IMR-90 (cell line): ENCODE data around the gene PTP4A2. TPM values are rescaled to one million over a fixed set of nuclear protein-coding genes. Genes with fewer than 3 reads are reported as not detected.

Source experiments
- ATAC-seq: fragments of 200-7000 bp; cut with Tn5 transposase; 2 replicates; pipeline ENCODE4 v1.9.1; 2020; ENCODE audit warnings: low read depth, mild to moderate bottlenecking, moderate library complexity
- BruUV-seq: library from RNA; stranded (reverse); fragments of 400-500 nt; replicated peaks from 2 replicates; lab custom pipeline; 2021; lab: Mats Ljungman, UMichigan
- CTCF ChIA-PET: fragments of 300-600 bp; formaldehyde crosslinking; extraction: SDS; loops from one replicate; lab custom pipeline; 2021; ENCODE audit warnings: antibody characterized with exemption; lab: Yijun Ruan, JAX
- POLR2A ChIA-PET: fragments of 300-600 bp; sonication (Branson Sonifier 250); formaldehyde crosslinking; loops from one replicate; lab custom pipeline; 2022; ENCODE audit warnings: antibody characterized with exemption; ENCODE audit not compliant: unreplicated experiment; lab: Charles Lee
- DNase-seq: peaks from one replicate; pipeline ENCODE4 v3.0.0; 2013
- H2AFZ ChIP-seq: replicated peaks from 2 replicates; pipeline ENCODE3; 2013; ENCODE audit warnings: low read length, mild to moderate bottlenecking; ENCODE audit not compliant: poor library complexity
- H2AK5ac ChIP-seq: 2 replicates; pipeline ENCODE4 v1.6.1; 2013; ENCODE audit warnings: low read depth, low read length, inconsistent platforms
- H2AK9ac ChIP-seq: replicated peaks from 2 replicates; pipeline ENCODE3; 2013; ENCODE audit warnings: mild to moderate bottlenecking, low read depth, low read length, moderate library complexity; ENCODE audit not compliant: poor library complexity
- H2BK120ac ChIP-seq: 2 replicates; pipeline ENCODE4 v1.6.1; 2013; ENCODE audit warnings: low read depth, low read length, inconsistent platforms
- H2BK15ac ChIP-seq: 3 replicates; pipeline ENCODE4 v1.6.1; 2013; ENCODE audit warnings: low read depth, low read length, inconsistent platforms
- H2BK20ac ChIP-seq: 2 replicates; pipeline ENCODE4 v1.6.1; 2013; ENCODE audit warnings: low read depth, mild to moderate bottlenecking, inconsistent platforms, low read length, moderate library complexity
- H2BK5ac ChIP-seq: 2 replicates; pipeline ENCODE4 v1.6.1; 2013; ENCODE audit warnings: mild to moderate bottlenecking, low read depth, low read length, inconsistent platforms; ENCODE audit not compliant: poor library complexity, severe bottlenecking
- H3K14ac ChIP-seq: replicated peaks from 2 replicates; pipeline ENCODE4 v1.6.1; 2013; ENCODE audit warnings: low read depth, low read length, inconsistent platforms
- H3K18ac ChIP-seq: 2 replicates; pipeline ENCODE4 v1.6.1; 2013; ENCODE audit warnings: low read depth, low read length, control low read depth
- H3K23ac ChIP-seq: 2 replicates; pipeline ENCODE4 v1.6.1; 2013; ENCODE audit warnings: low read depth, low read length, inconsistent platforms
- H3K27ac ChIP-seq: 2 replicates; pipeline ENCODE4 v1.5.1; 2013; ENCODE audit warnings: mild to moderate bottlenecking, control low read depth, low read length; ENCODE audit not compliant: insufficient read depth
- H3K27me3 ChIP-seq: 2 replicates; pipeline ENCODE4 v1.6.1; 2013; ENCODE audit warnings: low read length; ENCODE audit not compliant: control insufficient read depth, insufficient read depth
- H3K36me3 ChIP-seq: 2 replicates; pipeline ENCODE4 v1.6.1; 2013; ENCODE audit warnings: low read length, mixed read lengths; ENCODE audit not compliant: control insufficient read depth, insufficient read depth
- H3K4ac ChIP-seq: 2 replicates; pipeline ENCODE4 v1.6.1; 2013; ENCODE audit warnings: low read depth, low read length, inconsistent platforms
- H3K4me1 ChIP-seq: 2 replicates; pipeline ENCODE4 v1.6.1; 2013; ENCODE audit warnings: low read length, mixed read lengths; ENCODE audit not compliant: control insufficient read depth, insufficient read depth
- H3K4me2 ChIP-seq: 2 replicates; pipeline ENCODE4 v1.6.1; 2013; ENCODE audit warnings: low read depth, mild to moderate bottlenecking, control low read depth, low read length, moderate library complexity
- H3K4me3 ChIP-seq: 2 replicates; pipeline ENCODE4 v1.5.1; 2013; ENCODE audit warnings: low read depth, mild to moderate bottlenecking, control low read depth, low read length, moderate library complexity; ENCODE audit not compliant: insufficient read depth
- H3K56ac ChIP-seq: 2 replicates; pipeline ENCODE4 v1.6.1; 2013; ENCODE audit warnings: low read length, inconsistent platforms; ENCODE audit not compliant: insufficient read depth; ENCODE audit errors: extremely low read depth
- H3K79me1 ChIP-seq, 2 experiments: 2 replicates each; pipeline ENCODE4 v1.6.1; 2013; ENCODE audit warnings: low read length in 2 of 2, inconsistent platforms in 1 of 2, low read depth in 1 of 2
- H3K9ac ChIP-seq: 2 replicates; pipeline ENCODE4 v1.6.1; 2013; ENCODE audit warnings: low read depth, low read length, control low read depth
- H3K9me1 ChIP-seq: 2 replicates; pipeline ENCODE4 v1.6.1; 2013; ENCODE audit warnings: low read length, inconsistent platforms; ENCODE audit not compliant: insufficient read depth
- H3K9me3 ChIP-seq: 2 replicates; pipeline ENCODE4 v1.6.1; 2013; ENCODE audit warnings: low read length; ENCODE audit not compliant: control insufficient read depth, insufficient read depth
- H4K20me1 ChIP-seq: 2 replicates; pipeline ENCODE4 v1.6.1; 2013; ENCODE audit warnings: low read length, inconsistent platforms; ENCODE audit not compliant: insufficient read depth
- H4K5ac ChIP-seq: 2 replicates; pipeline ENCODE4 v1.6.1; 2013; ENCODE audit warnings: mild to moderate bottlenecking, low read depth, low read length, control low read depth
- H4K8ac ChIP-seq, 2 experiments: 2 replicates each; pipeline ENCODE4 v1.6.1; 2013; ENCODE audit warnings: low read depth in 2 of 2, low read length in 2 of 2, control low read depth in 1 of 2, inconsistent platforms in 1 of 2
- H4K91ac ChIP-seq: 2 replicates; pipeline ENCODE4 v1.6.1; 2013; ENCODE audit warnings: low read depth, low read length, inconsistent platforms; ENCODE audit not compliant: insufficient read depth
- CEBPB ChIP-seq: IDR thresholded peaks from 2 replicates; pipeline ENCODE4 v1.6.1; 2012; ENCODE audit warnings: low read depth, low read length, improper control_type of control experiment
- CHD1 ChIP-seq: IDR thresholded peaks from 2 replicates; pipeline ENCODE4 v1.6.1; 2012; ENCODE audit warnings: low read depth, low read length, improper control_type of control experiment
- CTCF ChIP-seq: conservative IDR thresholded peaks from 2 replicates; pipeline ENCODE4 v1.5.1; 2012; ENCODE audit warnings: mild to moderate bottlenecking, low read depth, low read length, improper control_type of control experiment
- FOS ChIP-seq: fragments of 150-350 bp; IDR thresholded peaks from 2 replicates; pipeline ENCODE4 v1.6.1; 2016; ENCODE audit warnings: low read depth, low read length
- MAZ ChIP-seq: IDR thresholded peaks from 2 replicates; pipeline ENCODE4 v1.6.1; 2012; ENCODE audit warnings: low read depth, mild to moderate bottlenecking, low read length, improper control_type of control experiment, moderate library complexity, borderline replicate concordance
- MXI1 ChIP-seq: IDR thresholded peaks from 2 replicates; pipeline ENCODE4 v1.6.1; 2012; ENCODE audit warnings: low read depth, mild to moderate bottlenecking, low read length, moderate library complexity, borderline replicate concordance
- POLR2A ChIP-seq: IDR thresholded peaks from 2 replicates; pipeline ENCODE4 v1.6.1; 2012; ENCODE audit warnings: mild to moderate bottlenecking, low read depth, low read length
- RAD21 ChIP-seq: IDR thresholded peaks from 2 replicates; pipeline ENCODE4 v1.6.1; 2012; ENCODE audit warnings: low read length, improper control_type of control experiment
- RCOR1 ChIP-seq: IDR thresholded peaks from 2 replicates; pipeline ENCODE4 v1.6.1; 2012; ENCODE audit warnings: mild to moderate bottlenecking, low read length, improper control_type of control experiment; ENCODE audit not compliant: insufficient replicate concordance
- SMC3 ChIP-seq: fragments of 150-350 bp; IDR thresholded peaks from 2 replicates; pipeline ENCODE4 v1.6.1; 2016; ENCODE audit warnings: low read depth, mild to moderate bottlenecking, antibody characterized with exemption, low read length, moderate library complexity
- USF2 ChIP-seq: fragments of 150-350 bp; IDR thresholded peaks from 2 replicates; pipeline ENCODE4 v1.6.1; 2017; ENCODE audit warnings: mild to moderate bottlenecking, antibody characterized with exemption, low read length, low read depth
- WGBS, 2 experiments: methylation state at CpG; one replicate each; pipeline versions ENCODE4 v1.1.5 to v1.1.7; 2013; ENCODE audit warnings: missing lambda C conversion rate in 2 of 2; ENCODE audit not compliant: insufficient read length in 1 of 2; ENCODE audit errors: extremely low coverage in 2 of 2; 5-methylcytosine and 5-hydroxymethylcytosine counted together
- dilution Hi-C: fragments of 300-500 bp; cut with HindIII; formaldehyde crosslinking; loops from one replicate; pipeline ENCODE4 v1.14.3; 2018; ENCODE audit warnings: low sequenced_read_pairs; ENCODE audit not compliant: unreplicated experiment
- in situ Hi-C: fragments of 300-500 bp; cut with MboI; formaldehyde crosslinking; loops from 3 replicates; pipeline ENCODE4 v1.14.3; 2019; ENCODE audit warnings: low sequenced_read_pairs, inconsistent platforms, mixed read lengths
- intact Hi-C: fragments of 100-400 bp; cut with micrococcal nuclease; formaldehyde crosslinking; loops from 2 replicates; pipeline ENCODE4 v1.10.0; 2022
- polyA plus RNA-seq, 3 experiments: library from polyadenylated mRNA; depleted of rRNA; stranded (reverse); fragments of >200 nt; gene quantifications; 2 replicates each; pipeline ENCODE4 v1.2.3, GENCODE V29; 2012; ENCODE audit warnings: low replicate concordance in 1 of 3
- total RNA-seq: library from RNA; depleted of rRNA; stranded (reverse); fragments of >200 nt; gene quantifications from 2 replicates; pipeline ENCODE4 v1.2.3, GENCODE V29; 2012

The PTP4A2 gene
- total and polyA plus RNA-seq, 2 of the 4 experiments (the other 2 are of a cell fraction), result 135 to 328 TPM

- intact Hi-C loops (loop anchor here (10.0 kb wide), 1 partner anchor 51 kb away; no protein-coding TSS in a partner anchor), in situ Hi-C loops (loop anchor here (25.0 kb wide), 1 partner anchor 112 kb away; no protein-coding TSS in a partner anchor), dilution Hi-C loops (no loop called here)
- POLR2A ChIA-PET, result no interaction called here
- H3K4me1 ChIP-seq, result no peaks in the 10 kb centered on the region
- H2AFZ ChIP-seq, result no peak overlapping the region
- H3K4me3 ChIP-seq, result no peak overlapping the region
- H3K27ac ChIP-seq, result no peak overlapping the region
- H3K4me2 ChIP-seq, result no peak overlapping the region
- H3K23ac ChIP-seq, result no peak overlapping the region
- H3K4ac ChIP-seq, result no peak overlapping the region
- ATAC-seq (no peak), DNase-seq (no peak)
- H3K79me1 ChIP-seq, result no peaks in the 10 kb centered on the region
- no peak overlapping the region for H2AK9ac ChIP-seq
- H2BK120ac ChIP-seq, result no peak overlapping the region
- no peak overlapping the region for H4K8ac ChIP-seq
- no TSS peak for BruUV-seq
- no peak overlapping the region for H4K91ac ChIP-seq
- no peak overlapping the region for H2AK5ac ChIP-seq
- no peaks in the 10 kb centered on the region for H3K36me3 ChIP-seq
- H3K9ac ChIP-seq, result no peak overlapping the region
- CTCF ChIA-PET, result interaction anchor here (0.6 kb wide), 1 partner anchor 51 kb away, joined by 3 read pairs; no protein-coding TSS in a partner anchor
- TF ChIP-seq RCOR1 (no peak), USF2 (no peak), SMC3 (no peak), MXI1 (no peak), CTCF (no peak), RAD21 (no peak), CHD1 (no peak), MAZ (no peak), POLR2A (no peak), CEBPB (no peak), FOS (no peak)
- H3K9me1 ChIP-seq, result no peaks in the 10 kb centered on the region
- no peak overlapping the region for H2BK5ac ChIP-seq
- no peaks in the 10 kb centered on the region for H3K9me3 ChIP-seq
- no peak overlapping the region for H3K14ac ChIP-seq
- no peak overlapping the region for H4K5ac ChIP-seq
- H3K56ac ChIP-seq, result no peak overlapping the region
- H3K18ac ChIP-seq, result no peak overlapping the region
- no peak overlapping the region for H2BK15ac ChIP-seq
- H2BK20ac ChIP-seq, result no peak overlapping the region
- WGBS, 2 experiments, result 88% methylated on average over 5 of the region's 11 CpGs; no CpG with 5 or more reads in 1 of the 2 experiments
- peaks cover 2% of the 10 kb centered on the region; the same call in 1 of the 2 replicates for H3K27me3 ChIP-seq
- H4K20me1 ChIP-seq, result no peaks in the 10 kb centered on the region
These were observed 62.4 kb downstream of the PTP4A2 start for GRCh38 chr1:31875636-31876236.
